T-cell (primary cell): ENCODE measurements around the gene OTOG. TPM values are rescaled to one million over a fixed set of nuclear protein-coding genes. Genes with fewer than 3 reads are reported as not detected.

Source experiments
- ATAC-seq, 4 experiments: fragments of 200-7000 bp in 3 of 4; fragments of 150-1000 bp in 1 of 4; cut with Tn5 transposase; replicated peaks in 1 of 4; 1 replicate in 3 of 4; 2 replicates in 1 of 4; pipeline ENCODE4 v1.10.0; 2021; ENCODE audit warnings: moderate library complexity in 3 of 4, mild to moderate bottlenecking in 2 of 4, moderate number of reproducible peaks in 1 of 4
- CTCF ChIA-PET, 2 donors: fragments of 300-600 bp; sonication (Branson Sonifier 250); formaldehyde crosslinking; loops; one replicate each; lab custom pipeline; 2022; ENCODE audit warnings: antibody characterized with exemption in 2 of 2; lab: Charles Lee
- POLR2A ChIA-PET, 2 donors: fragments of 300-600 bp; sonication (Branson Sonifier 250); formaldehyde crosslinking; loops; one replicate each; lab custom pipeline; 2022; ENCODE audit warnings: antibody characterized with exemption in 2 of 2; lab: Charles Lee
- DNase-seq, 35 experiments: peaks; one replicate each; pipeline versions ENCODE4 v3.0.0 to v3.0.0-alpha.2; 2013 to 2023
- H3K27ac ChIP-seq: one replicate; pipeline ENCODE4 v1.5.1; 2013; ENCODE audit warnings: low read length
- H3K27me3 ChIP-seq, 2 experiments: replicated peaks in 1 of 2; 1 replicate in 1 of 2; 2 replicates in 1 of 2; pipeline versions ENCODE4 v1.6.1 to v1.7.0; 2013; ENCODE audit warnings: low read length in 1 of 2, mixed read lengths in 1 of 2; ENCODE audit not compliant: control insufficient read depth in 2 of 2, insufficient read depth in 2 of 2; ENCODE audit errors: extremely low read depth in 1 of 2
- H3K36me3 ChIP-seq, 2 donors: 1 replicate in 1 of 2; 2 replicates in 1 of 2; pipeline versions ENCODE4 v1.6.1 to v1.7.0; 2013; ENCODE audit warnings: low read length in 1 of 2; ENCODE audit not compliant: control insufficient read depth in 2 of 2, insufficient read depth in 1 of 2; ENCODE audit errors: extremely low read depth in 1 of 2
- H3K4me1 ChIP-seq, 2 experiments: 1 replicate in 1 of 2; 2 replicates in 1 of 2; pipeline versions ENCODE4 v1.6.1 to v1.7.0; 2013; ENCODE audit warnings: low read length in 2 of 2, mixed read lengths in 1 of 2; ENCODE audit not compliant: insufficient read depth in 2 of 2, control insufficient read depth in 1 of 2; ENCODE audit errors: extremely low read depth in 1 of 2
- H3K4me3 ChIP-seq, 2 donors: 1 replicate in 1 of 2; 2 replicates in 1 of 2; pipeline versions ENCODE4 v1.5.1 to v1.7.0; 2013; ENCODE audit warnings: mild to moderate bottlenecking in 2 of 2, low read length in 1 of 2, moderate library complexity in 1 of 2; ENCODE audit not compliant: control insufficient read depth in 1 of 2; ENCODE audit errors: extremely low read depth in 1 of 2
- H3K9me3 ChIP-seq: 2 replicates; pipeline ENCODE4 v1.7.0; 2013
- H3K27ac Mint-ChIP-seq, 2 donors: one replicate each; pipeline ENCODE4 v1.8.0; 2020 to 2021; ENCODE audit warnings: mild to moderate bottlenecking in 2 of 2, mixed read lengths in 2 of 2
- H3K27me3 Mint-ChIP-seq, 2 donors: one replicate each; pipeline ENCODE4 v1.8.0; 2021 to 2022; ENCODE audit warnings: mixed read lengths in 2 of 2
- H3K36me3 Mint-ChIP-seq: one replicate; pipeline ENCODE4 v1.8.0; 2021; ENCODE audit warnings: mixed read lengths
- H3K4me1 Mint-ChIP-seq, 3 donors: one replicate each; pipeline ENCODE4 v1.8.0; 2020 to 2022; ENCODE audit warnings: mixed read lengths in 3 of 3, mild to moderate bottlenecking in 1 of 3
- H3K4me3 Mint-ChIP-seq, 3 donors: one replicate each; pipeline ENCODE4 v1.8.0; 2020 to 2022; ENCODE audit warnings: mild to moderate bottlenecking in 3 of 3, mixed read lengths in 3 of 3, moderate library complexity in 3 of 3
- H3K9me3 Mint-ChIP-seq, 3 donors: one replicate each; pipeline ENCODE4 v1.8.0; 2020 to 2022; ENCODE audit warnings: mixed read lengths in 3 of 3
- WGBS: methylation state at CpG from one replicate; pipeline ENCODE4 v1.1.5; 2013; ENCODE audit warnings: missing lambda C conversion rate; ENCODE audit not compliant: insufficient coverage; 5-methylcytosine and 5-hydroxymethylcytosine counted together
- total RNA-seq, 35 experiments: library from RNA in 6 of 35; stranded (reverse) in 6 of 35; fragments of 120-200 nt in 1 of 35; gene quantifications; one replicate each; pipeline versions ENCODE4 v1.2.1 to v1.2.4 and lab custom pipeline; 2013 to 2026

Gene OTOG
- total RNA-seq, 5 donors from 2014 or later (not counting 1 experiment from before 2014, with no cell fraction given) = not detected

DNA sequence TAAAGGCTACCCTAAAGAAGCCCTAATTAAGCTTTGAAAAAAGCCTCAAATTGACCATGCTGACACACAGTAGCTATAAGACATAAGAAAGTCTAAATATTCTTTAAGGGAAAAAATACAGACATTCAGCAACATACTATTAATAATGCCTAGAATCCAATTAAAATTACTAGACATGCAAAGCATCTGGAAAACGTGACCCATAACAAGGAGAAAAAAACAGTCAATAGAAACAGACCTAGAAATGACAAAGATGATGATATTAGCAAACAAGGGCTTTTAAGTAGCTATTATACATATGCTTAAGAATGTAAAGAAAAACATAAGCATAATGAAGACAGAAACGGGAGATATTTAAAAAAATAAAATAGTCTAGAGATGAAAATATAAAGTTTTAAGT is 108.6 kb downstream of the OTOG start:
- ATAC-seq (no peak), DNase-seq (no peak)
- no peak overlapping the region for H3K27ac Mint-ChIP-seq
- peaks cover 3 to 17% (median 8%) of the 10 kb centered on the region in 3 donors for H3K9me3 Mint-ChIP-seq
- H3K4me3 ChIP-seq = no peak overlapping the region
- no peaks in the 10 kb centered on the region for H3K36me3 Mint-ChIP-seq
- WGBS = 71% methylated on average over 1 of the region's 2 CpGs
- H3K27ac ChIP-seq = no peak overlapping the region
- H3K4me1 ChIP-seq = no peaks in the 10 kb centered on the region
- CTCF ChIA-PET = no interaction called here
- H3K36me3 ChIP-seq = no peaks in the 10 kb centered on the region
- POLR2A ChIA-PET = no interaction called here
- no peaks in the 10 kb centered on the region for H3K4me1 Mint-ChIP-seq
- peaks cover 29% of the 10 kb centered on the region in 2 donors for H3K27me3 Mint-ChIP-seq
- peaks cover 0 to 35% of the 10 kb centered on the region in 2 experiments for H3K27me3 ChIP-seq
- H3K4me3 Mint-ChIP-seq = no peak overlapping the region
- H3K9me3 ChIP-seq = no peaks in the 10 kb centered on the region

DNA sequence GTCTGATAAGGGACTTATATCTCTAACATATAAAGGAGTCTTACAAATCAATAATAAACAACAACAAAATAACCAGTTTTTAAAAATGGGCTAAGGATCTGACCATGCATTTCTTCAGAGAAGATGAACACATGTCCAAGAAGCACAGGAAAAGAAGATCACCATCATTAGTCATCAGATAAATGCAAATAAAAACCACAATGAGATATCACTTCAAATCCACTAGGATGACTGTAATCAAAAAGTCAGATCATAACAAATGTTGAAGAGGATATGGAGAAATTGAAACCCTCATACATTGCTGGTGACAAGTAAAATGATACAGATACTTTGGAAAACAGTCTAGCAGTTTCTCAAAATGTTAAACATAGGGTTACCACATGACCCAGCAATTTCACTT is 111.2 kb downstream of the OTOG start:
- Histone ChIP-seq H3K27me3 (peaks cover 0 to 17% of the 10 kb centered on the region in 2 experiments), H3K4me1 (no peaks in the 10 kb centered on the region), H3K27ac (no peak overlapping the region), H3K36me3 (no peaks in the 10 kb centered on the region), H3K4me3 (no peak overlapping the region), H3K9me3 (no peaks in the 10 kb centered on the region)
- H3K4me1 Mint-ChIP-seq = no peaks in the 10 kb centered on the region
- POLR2A ChIA-PET = no interaction called here
- no peak overlapping the region for H3K4me3 Mint-ChIP-seq
- peaks cover 14 to 20% of the 10 kb centered on the region in 2 donors for H3K27me3 Mint-ChIP-seq
- H3K27ac Mint-ChIP-seq = no peak overlapping the region
- ATAC-seq (no peak), DNase-seq (no peak)
- H3K9me3 Mint-ChIP-seq = peaks cover 3 to 17% (median 8%) of the 10 kb centered on the region in 3 donors
- CTCF ChIA-PET = no interaction called here
- H3K36me3 Mint-ChIP-seq = no peaks in the 10 kb centered on the region

DNA sequence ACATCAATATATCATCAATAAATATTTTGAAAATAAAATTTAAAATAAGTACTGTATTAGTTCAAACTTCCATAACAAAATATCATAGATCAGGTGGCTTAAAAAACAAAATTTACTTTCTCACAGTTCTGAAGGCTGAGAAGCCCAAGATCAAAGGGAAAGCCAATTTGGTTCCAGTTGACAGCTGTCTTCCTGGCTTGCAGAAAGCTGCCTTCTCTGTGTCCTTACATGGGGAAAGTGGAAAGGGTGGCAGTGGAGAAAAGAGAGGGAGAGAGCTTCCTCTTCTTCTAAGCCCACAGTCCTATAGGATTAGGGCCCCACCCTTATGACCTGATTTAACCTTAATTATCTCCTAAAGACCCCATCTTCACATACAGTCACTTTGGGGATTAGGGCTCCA is 121.1 kb downstream of the OTOG start:
- Mint-ChIP-seq H3K4me3 (no peak overlapping the region), H3K27ac (no peak overlapping the region), H3K27me3 (peaks cover 13 to 19% of the 10 kb centered on the region in 2 donors), H3K4me1 (no peaks in the 10 kb centered on the region), H3K36me3 (no peaks in the 10 kb centered on the region), H3K9me3 (peaks cover 0 to 3% (median 0%) of the 10 kb centered on the region in 3 donors)
- ChIA-PET CTCF (no interaction called here), POLR2A (no interaction called here)
- DNase-seq = no peak
- no peak for ATAC-seq
- Histone ChIP-seq H3K36me3 (no peaks in the 10 kb centered on the region), H3K9me3 (peaks cover 3% of the 10 kb centered on the region), H3K4me3 (no peak overlapping the region), H3K27me3 (peaks cover 2 to 6% of the 10 kb centered on the region in 2 experiments), H3K4me1 (no peaks in the 10 kb centered on the region), H3K27ac (no peak overlapping the region)

DNA sequence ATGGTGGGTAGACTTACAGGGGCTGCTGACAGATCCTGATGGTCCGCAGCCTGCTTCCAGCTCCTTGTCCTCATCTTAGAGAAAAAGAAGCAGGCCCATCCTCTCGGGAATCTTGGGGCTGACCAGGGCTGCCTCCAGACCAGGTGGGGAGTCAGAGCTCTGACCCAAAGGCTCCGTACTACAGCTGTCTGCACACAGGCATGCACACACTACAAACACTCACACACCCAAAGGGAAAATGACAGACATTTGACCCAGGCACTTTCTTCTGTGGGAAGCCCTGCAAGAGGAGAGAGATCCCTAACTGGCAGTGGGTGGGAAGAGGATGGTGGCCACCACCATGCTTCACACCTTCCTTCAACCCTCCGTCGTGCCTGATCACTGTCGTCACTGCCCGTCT is 125.4 kb downstream of the OTOG start:
- peaks cover 25 to 40% of the 10 kb centered on the region in 2 donors for H3K27me3 Mint-ChIP-seq
- WGBS = 85% methylated on average over 7 of the region's 7 CpGs
- POLR2A ChIA-PET = no interaction called here

DNA sequence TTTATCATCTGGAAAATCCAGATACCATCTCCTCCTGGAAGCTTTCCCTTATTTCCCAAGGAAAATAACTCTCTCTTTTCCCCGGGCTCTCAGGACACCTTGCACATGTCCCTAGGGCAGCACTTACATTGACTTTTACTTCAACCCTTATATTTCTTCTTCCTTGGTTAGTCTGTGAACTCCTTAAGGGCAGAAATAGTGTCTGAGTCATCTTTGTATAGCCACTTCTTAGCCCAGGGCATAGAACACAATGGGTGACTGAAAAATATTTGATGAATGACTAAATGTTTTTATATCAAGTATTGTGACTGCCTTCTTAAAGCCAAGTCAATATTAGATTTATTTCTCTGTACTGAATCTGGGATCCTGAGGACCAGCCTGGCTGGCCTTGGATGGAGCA is 126.9 kb downstream of the OTOG start:
- ATAC-seq = no peak
- Mint-ChIP-seq H3K27ac (no peak overlapping the region), H3K4me3 (no peak overlapping the region), H3K9me3 (peaks cover 12 to 22% (median 18%) of the 10 kb centered on the region in 3 donors), H3K27me3 (peaks cover 25 to 40% of the 10 kb centered on the region in 2 donors), H3K36me3 (no peaks in the 10 kb centered on the region), H3K4me1 (no peaks in the 10 kb centered on the region)
- Histone ChIP-seq H3K9me3 (no peaks in the 10 kb centered on the region), H3K27me3 (peaks cover 2 to 17% of the 10 kb centered on the region in 2 experiments), H3K4me3 (no peak overlapping the region), H3K36me3 (no peaks in the 10 kb centered on the region), H3K4me1 (no peaks in the 10 kb centered on the region), H3K27ac (no peak overlapping the region)
- DNase-seq = no peak
- POLR2A ChIA-PET = no interaction called here
- 71% methylated on average over 1 of the region's 1 CpG for WGBS
- CTCF ChIA-PET = no interaction called here

More for the DNA sequence above, 125.4 kb downstream of the OTOG start:
- H3K4me3 Mint-ChIP-seq = no peak overlapping the region
- no peaks in the 10 kb centered on the region for H3K36me3 Mint-ChIP-seq
- CTCF ChIA-PET = no interaction called here
- H3K27ac Mint-ChIP-seq = no peak overlapping the region
- no peaks in the 10 kb centered on the region for H3K36me3 ChIP-seq
- no peaks in the 10 kb centered on the region for H3K4me1 ChIP-seq
- H3K27me3 ChIP-seq = peaks cover 2 to 15% of the 10 kb centered on the region in 2 experiments
- H3K27ac ChIP-seq = no peak overlapping the region
- no peaks in the 10 kb centered on the region for H3K9me3 ChIP-seq
- H3K4me3 ChIP-seq = no peak overlapping the region
- DNase-seq = no peak
- ATAC-seq = no peak
- H3K4me1 Mint-ChIP-seq = no peaks in the 10 kb centered on the region
- peaks cover 12 to 22% (median 18%) of the 10 kb centered on the region in 3 donors for H3K9me3 Mint-ChIP-seq

DNA sequence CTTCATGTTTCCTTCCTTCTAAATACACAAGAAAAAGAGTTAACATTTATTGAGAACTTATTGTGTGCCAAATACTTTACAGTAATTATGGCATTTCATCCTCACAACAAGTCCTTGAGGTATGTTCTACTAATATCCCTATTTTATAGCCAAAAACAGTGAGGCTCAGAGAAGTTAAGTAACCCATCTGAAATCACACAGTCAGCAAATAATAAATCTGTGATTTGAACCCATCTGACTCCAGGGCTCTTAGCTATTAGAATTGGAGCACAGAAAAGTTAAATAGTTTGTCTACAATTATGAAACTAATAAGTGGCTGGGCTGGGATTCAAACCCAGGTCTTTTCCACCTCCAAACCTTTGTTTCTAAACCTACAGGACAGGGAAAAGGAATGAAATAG is 135.8 kb downstream of the OTOG start:
- H3K9me3 ChIP-seq = no peaks in the 10 kb centered on the region
- no peak overlapping the region for H3K4me3 Mint-ChIP-seq
- no peaks in the 10 kb centered on the region for H3K36me3 ChIP-seq
- ChIA-PET POLR2A (no interaction called here), CTCF (no interaction called here)
- H3K4me1 ChIP-seq = no peaks in the 10 kb centered on the region
- peaks cover 7 to 21% of the 10 kb centered on the region in 2 experiments for H3K27me3 ChIP-seq
- ATAC-seq (no peak), DNase-seq (no peak)
- no peaks in the 10 kb centered on the region for H3K4me1 Mint-ChIP-seq
- no peak overlapping the region for H3K27ac Mint-ChIP-seq
- no peaks in the 10 kb centered on the region for H3K9me3 Mint-ChIP-seq
- H3K36me3 Mint-ChIP-seq = no peaks in the 10 kb centered on the region
- H3K4me3 ChIP-seq = no peak overlapping the region
- H3K27me3 Mint-ChIP-seq = peaks cover 22 to 24% of the 10 kb centered on the region in 2 donors
- H3K27ac ChIP-seq = no peak overlapping the region
